Chondrocyte (in vitro differentiated cells): ENCODE data around the gene VCX2. TPM values are rescaled to one million over a fixed set of nuclear protein-coding genes. Genes with fewer than 3 reads are reported as not detected.

Source experiments
- DNase-seq: peaks from one replicate; pipeline ENCODE4 v3.0.0; 2021; ENCODE audit warnings: mixed read lengths, low spot score
- H3K27ac Mint-ChIP-seq: one replicate; pipeline ENCODE4 v1.8.0; 2021; ENCODE audit warnings: mild to moderate bottlenecking, moderate library complexity, mixed read lengths; ENCODE audit not compliant: unreplicated experiment
- H3K27me3 Mint-ChIP-seq: 2 replicates; pipeline ENCODE4 v1.8.0; 2021; ENCODE audit warnings: low read depth, mixed read lengths
- H3K36me3 Mint-ChIP-seq: 2 replicates; pipeline ENCODE4 v1.8.0; 2021; ENCODE audit warnings: low read depth, mixed read lengths
- H3K4me1 Mint-ChIP-seq: 2 replicates; pipeline ENCODE4 v1.8.0; 2021; ENCODE audit warnings: low read depth, mild to moderate bottlenecking, mixed read lengths
- H3K4me3 Mint-ChIP-seq: one replicate; pipeline ENCODE4 v1.8.0; 2021; ENCODE audit warnings: mild to moderate bottlenecking, moderate library complexity, mixed read lengths; ENCODE audit not compliant: unreplicated experiment
- H3K9me3 Mint-ChIP-seq: 2 replicates; pipeline ENCODE4 v1.8.0; 2021; ENCODE audit warnings: low read depth, mixed read lengths
- CTCF ChIP-seq: fragments of 200-600 bp; sonication (generic); IDR thresholded peaks from 2 replicates; pipeline ENCODE4 v1.5.0; 2021; ENCODE audit warnings: antibody characterized with exemption, mild to moderate bottlenecking, moderate library complexity
- total RNA-seq: library from RNA; stranded (reverse); gene quantifications from 3 replicates; pipeline ENCODE4 v1.2.1, GENCODE V29; 2021

The VCX2 gene
- total RNA-seq, 1 donor from 2014 or later, result not detected

GRCh38 chrX:8139716-8140115 is 31.4 kb downstream of the VCX2 start:
- H3K27me3 Mint-ChIP-seq, result no peaks in the 10 kb centered on the region
- H3K4me3 Mint-ChIP-seq, result no peak overlapping the region
- H3K9me3 Mint-ChIP-seq, result peaks cover 11% of the 10 kb centered on the region
- no peak for DNase-seq
- H3K27ac Mint-ChIP-seq, result no peak overlapping the region
- peaks cover 5% of the 10 kb centered on the region for H3K4me1 Mint-ChIP-seq
- H3K36me3 Mint-ChIP-seq, result no peaks in the 10 kb centered on the region
- no peak for TF ChIP-seq CTCF

- Mint-ChIP-seq H3K4me3 (no peak overlapping the region), H3K27ac (no peak overlapping the region), H3K4me1 (peaks cover 5% of the 10 kb centered on the region), H3K36me3 (no peaks in the 10 kb centered on the region), H3K27me3 (no peaks in the 10 kb centered on the region), H3K9me3 (peaks cover 18% of the 10 kb centered on the region)
- no peak for DNase-seq
- TF ChIP-seq CTCF, result no peak
Observed at GRCh38 chrX:8138252-8138651, 32.8 kb downstream of the VCX2 start.

- no peaks in the 10 kb centered on the region for H3K4me1 Mint-ChIP-seq
- peaks cover 17% of the 10 kb centered on the region for H3K9me3 Mint-ChIP-seq
- TF ChIP-seq CTCF, result no peak
- H3K27me3 Mint-ChIP-seq, result no peaks in the 10 kb centered on the region
- H3K36me3 Mint-ChIP-seq, result peaks cover 1% of the 10 kb centered on the region
- H3K4me3 Mint-ChIP-seq, result no peak overlapping the region
- no peak overlapping the region for H3K27ac Mint-ChIP-seq
- DNase-seq, result no peak
Observed at GRCh38 chrX:8126648-8127047, 44.4 kb downstream of the VCX2 start.

GRCh38 chrX:8126092-8126491 is 45.0 kb downstream of the VCX2 start:
- peaks cover 14% of the 10 kb centered on the region for H3K9me3 Mint-ChIP-seq

GRCh38 chrX:8125566-8125965 is 45.5 kb downstream of the VCX2 start:
- H3K4me3 Mint-ChIP-seq, result no peak overlapping the region
- no peaks in the 10 kb centered on the region for H3K4me1 Mint-ChIP-seq
- peaks cover 13% of the 10 kb centered on the region for H3K9me3 Mint-ChIP-seq
- TF ChIP-seq CTCF, result no peak
- DNase-seq, result no peak
- no peaks in the 10 kb centered on the region for H3K27me3 Mint-ChIP-seq
- H3K36me3 Mint-ChIP-seq, result peaks cover 1% of the 10 kb centered on the region
- no peak overlapping the region for H3K27ac Mint-ChIP-seq

More at GRCh38 chrX:8126092-8126491, 45.0 kb downstream of the VCX2 start:
- DNase-seq, result no peak
- H3K4me1 Mint-ChIP-seq, result no peaks in the 10 kb centered on the region
- no peak overlapping the region for H3K4me3 Mint-ChIP-seq
- no peak for TF ChIP-seq CTCF
- H3K27me3 Mint-ChIP-seq, result no peaks in the 10 kb centered on the region
- H3K27ac Mint-ChIP-seq, result no peak overlapping the region
- H3K36me3 Mint-ChIP-seq, result peaks cover 1% of the 10 kb centered on the region
